Tibial artery (tissue), 4 donors: Measurements from ENCODE around the gene SPATA31D3.

ENCODE experiments used
- DNase-seq, 2 donors: peaks; one replicate each; pipeline ENCODE4 v3.0.0-alpha.2; 2019
- H3K27ac ChIP-seq, 2 donors: fragments of 200-600 bp; sonication (generic) in 1 of 2; 1 replicate in 1 of 2; 2 replicates in 1 of 2; pipeline ENCODE4 v1.5.1; 2018 to 2019; ENCODE audit warnings: mild to moderate bottlenecking in 1 of 2
- H3K27me3 ChIP-seq, 2 donors: fragments of 200-600 bp; sonication (generic) in 1 of 2; one replicate each; pipeline versions ENCODE4 v1.5.1 to v1.6.0; 2016 to 2019
- H3K36me3 ChIP-seq, 3 donors: fragments of 200-600 bp; sonication (generic) in 2 of 3; one replicate each; pipeline ENCODE4 v1.5.1; 2016 to 2019; ENCODE audit warnings: mild to moderate bottlenecking in 2 of 3
- H3K4me1 ChIP-seq, 4 donors: fragments of 200-600 bp; sonication (generic) in 2 of 4; 1 replicate in 3 of 4; 2 replicates in 1 of 4; pipeline ENCODE4 v1.5.1; 2016 to 2019
- H3K4me3 ChIP-seq, 2 donors: fragments of 200-600 bp; sonication (generic) in 1 of 2; 1 replicate in 1 of 2; 2 replicates in 1 of 2; pipeline ENCODE4 v1.5.1; 2018 to 2019; ENCODE audit warnings: mild to moderate bottlenecking in 2 of 2
- H3K9me3 ChIP-seq, 3 donors: fragments of 200-600 bp; sonication (generic) in 1 of 3; one replicate each; pipeline ENCODE4 v1.5.1; 2016 to 2019
- CTCF ChIP-seq, 2 experiments: fragments of 200-600 bp in 1 of 2; fragments of 450-650 bp in 1 of 2; IDR thresholded peaks; one replicate each; pipeline ENCODE4 v1.5.1; 2017 to 2019; ENCODE audit warnings: antibody characterized with exemption in 2 of 2, mild to moderate bottlenecking in 1 of 2, moderate library complexity in 1 of 2
- intact Hi-C: fragments of 100-400 bp; cut with DNase I; formaldehyde crosslinking; loops from one replicate; pipeline ENCODE4 v1.15.0; 2023; ENCODE audit warnings: low total_unique reads

SPATA31D3 gene

DNA sequence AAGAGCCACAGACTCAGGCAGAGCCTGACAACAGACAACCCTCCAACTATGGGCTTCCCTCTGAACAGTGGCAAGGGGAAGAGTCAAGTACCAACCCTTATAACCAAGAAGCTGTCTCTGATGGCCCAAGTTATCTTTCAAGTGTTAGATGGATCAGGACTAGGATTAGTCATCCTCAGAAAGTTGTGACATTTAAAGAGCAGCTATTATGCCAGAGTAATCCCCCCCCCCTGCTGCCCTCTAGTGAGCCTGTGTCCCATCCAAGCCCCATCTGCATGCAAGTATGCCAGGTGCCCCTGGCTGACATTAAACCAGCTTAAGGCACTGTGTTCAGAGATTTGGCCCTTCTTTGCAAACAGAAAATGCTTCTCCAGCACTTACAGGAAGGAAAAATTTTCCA, 28.4 kb downstream of the SPATA31D3 start:
- TF ChIP-seq CTCF (IDR thresholded peaks at IDR 0.05), result no peak
- no peak for DNase-seq
- Histone ChIP-seq H3K27me3 (no peaks in the 10 kb centered on the region), H3K9me3 (no peaks in the 10 kb centered on the region), H3K27ac (no peak overlapping the region), H3K4me1 (no peaks in the 10 kb centered on the region), H3K4me3 (no peak overlapping the region), H3K36me3 (no peaks in the 10 kb centered on the region)
- intact Hi-C loops, result no loop called here

DNA sequence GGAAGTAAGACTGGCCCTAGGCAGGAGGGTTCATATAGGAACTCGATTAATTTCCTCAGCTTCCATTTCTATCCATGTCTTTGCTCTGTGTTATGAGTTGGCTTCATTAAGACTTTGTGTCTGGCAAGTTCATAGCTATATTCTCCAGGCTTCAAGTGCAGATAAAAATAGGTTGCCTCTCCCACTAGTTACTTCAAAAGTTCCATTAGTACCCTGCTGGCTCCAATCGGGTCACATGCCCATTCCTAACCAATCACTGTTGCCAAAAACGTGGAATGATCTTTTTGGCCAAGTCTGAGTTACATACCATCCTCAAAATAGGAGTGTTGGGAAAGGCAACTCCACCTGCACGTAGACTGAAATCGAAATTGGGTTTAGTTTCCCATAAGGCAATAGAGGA, 31.5 kb downstream of the SPATA31D3 start:
- no peak for DNase-seq
- H3K27ac ChIP-seq, result no peak overlapping the region
- no peak for TF ChIP-seq CTCF (IDR thresholded peaks at IDR 0.05)
- H3K36me3 ChIP-seq, result no peaks in the 10 kb centered on the region
- intact Hi-C loops, result no loop called here
- H3K4me3 ChIP-seq, result no peak overlapping the region
- no peaks in the 10 kb centered on the region for H3K9me3 ChIP-seq
- H3K4me1 ChIP-seq, result no peaks in the 10 kb centered on the region
- no peaks in the 10 kb centered on the region for H3K27me3 ChIP-seq

DNA sequence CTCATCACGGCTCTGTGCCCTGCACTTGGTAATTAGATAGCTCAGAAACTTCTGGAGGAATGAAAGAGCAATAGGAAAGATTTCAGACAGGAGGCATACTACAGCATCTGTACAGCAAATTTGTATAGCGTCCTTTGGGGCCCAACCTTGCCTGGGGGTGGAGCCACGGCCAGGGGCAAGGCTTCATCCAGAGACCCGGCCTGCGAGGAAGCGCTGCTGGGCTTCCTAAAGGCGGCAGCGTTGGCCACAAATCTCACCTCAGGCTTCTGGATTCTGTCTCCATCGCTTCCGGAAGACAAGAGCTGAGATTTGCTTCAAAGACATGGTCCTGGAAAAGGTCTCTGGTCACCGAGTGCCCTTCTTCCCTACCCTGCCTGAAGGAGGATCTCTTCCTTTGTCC, 33.1 kb downstream of the SPATA31D3 start:
- Histone ChIP-seq H3K9me3 (no peaks in the 10 kb centered on the region), H3K4me3 (no peak overlapping the region), H3K27me3 (no peaks in the 10 kb centered on the region), H3K4me1 (no peaks in the 10 kb centered on the region), H3K36me3 (no peaks in the 10 kb centered on the region), H3K27ac (no peak overlapping the region)
- no peak for TF ChIP-seq CTCF (IDR thresholded peaks at IDR 0.05)
- no peak for DNase-seq
- intact Hi-C loops, result no loop called here

- Histone ChIP-seq H3K4me1 (no peaks in the 10 kb centered on the region), H3K36me3 (no peaks in the 10 kb centered on the region), H3K9me3 (no peaks in the 10 kb centered on the region), H3K27ac (no peak overlapping the region), H3K4me3 (no peak overlapping the region), H3K27me3 (no peaks in the 10 kb centered on the region)
- intact Hi-C loops, result no loop called here
- no peak for DNase-seq
- no peak for TF ChIP-seq CTCF (IDR thresholded peaks at IDR 0.05)
Observed at GRCh38 chr9:81979196-81979595, 35.9 kb downstream of the SPATA31D3 start.

- H3K36me3 ChIP-seq, result no peaks in the 10 kb centered on the region
- no peaks in the 10 kb centered on the region for H3K9me3 ChIP-seq
- H3K4me1 ChIP-seq, result no peaks in the 10 kb centered on the region
- no peak overlapping the region for H3K27ac ChIP-seq
- DNase-seq, result no peak
- H3K27me3 ChIP-seq, result no peaks in the 10 kb centered on the region
- TF ChIP-seq CTCF (IDR thresholded peaks at IDR 0.05), result no peak
- no peak overlapping the region for H3K4me3 ChIP-seq
- intact Hi-C loops, result no loop called here
Observed at GRCh38 chr9:81980568-81980967, 37.3 kb downstream of the SPATA31D3 start.

- no peak for DNase-seq
- Histone ChIP-seq H3K9me3 (no peaks in the 10 kb centered on the region), H3K36me3 (no peaks in the 10 kb centered on the region), H3K4me3 (no peak overlapping the region), H3K27ac (no peak overlapping the region), H3K4me1 (no peaks in the 10 kb centered on the region), H3K27me3 (no peaks in the 10 kb centered on the region)
- intact Hi-C loops, result no loop called here
- no peak for TF ChIP-seq CTCF (IDR thresholded peaks at IDR 0.05)
Observed at GRCh38 chr9:81981883-81982282, 38.6 kb downstream of the SPATA31D3 start.
